Measurements from ENCODE around the gene CCDC69.

The CCDC69 gene

DNA sequence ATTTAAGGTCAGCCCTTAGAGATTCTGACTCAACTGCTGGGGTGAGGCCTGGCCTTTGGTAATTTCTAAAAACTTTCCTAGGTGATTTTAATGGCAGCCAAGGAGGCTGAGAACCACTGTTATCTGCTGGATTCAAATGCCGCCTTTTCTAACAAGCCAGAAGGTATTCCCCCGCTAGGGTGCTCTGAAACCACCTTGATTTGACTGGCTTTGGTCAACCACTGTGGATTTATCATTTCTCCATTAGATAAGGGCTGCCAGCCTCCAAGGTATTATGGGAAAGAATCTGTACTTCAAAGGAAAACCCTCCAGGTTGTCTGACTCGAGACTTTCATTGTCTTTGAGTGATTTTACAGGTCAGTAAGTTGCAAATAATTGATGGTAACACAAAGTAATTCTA, 70.6 kb downstream of the CCDC69 start:
- peak overlapping the region; percentile 94 for H3K4me3 ChIP-seq (ENCODE audit: low read depth, low read length)
- TF ChIP-seq, protein P1, sequence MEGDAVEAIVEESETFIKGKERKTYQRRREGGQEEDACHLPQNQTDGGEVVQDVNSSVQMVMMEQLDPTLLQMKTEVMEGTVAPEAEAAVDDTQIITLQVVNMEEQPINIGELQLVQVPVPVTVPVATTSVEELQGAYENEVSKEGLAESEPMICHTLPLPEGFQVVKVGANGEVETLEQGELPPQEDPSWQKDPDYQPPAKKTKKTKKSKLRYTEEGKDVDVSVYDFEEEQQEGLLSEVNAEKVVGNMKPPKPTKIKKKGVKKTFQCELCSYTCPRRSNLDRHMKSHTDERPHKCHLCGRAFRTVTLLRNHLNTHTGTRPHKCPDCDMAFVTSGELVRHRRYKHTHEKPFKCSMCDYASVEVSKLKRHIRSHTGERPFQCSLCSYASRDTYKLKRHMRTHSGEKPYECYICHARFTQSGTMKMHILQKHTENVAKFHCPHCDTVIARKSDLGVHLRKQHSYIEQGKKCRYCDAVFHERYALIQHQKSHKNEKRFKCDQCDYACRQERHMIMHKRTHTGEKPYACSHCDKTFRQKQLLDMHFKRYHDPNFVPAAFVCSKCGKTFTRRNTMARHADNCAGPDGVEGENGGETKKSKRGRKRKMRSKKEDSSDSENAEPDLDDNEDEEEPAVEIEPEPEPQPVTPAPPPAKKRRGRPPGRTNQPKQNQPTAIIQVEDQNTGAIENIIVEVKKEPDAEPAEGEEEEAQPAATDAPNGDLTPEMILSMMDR (IDR thresholded peaks at IDR 0.05; ENCODE audit: insufficient read depth, low read depth, low read length, missing control alignments), result no peak

GRCh38 chr5:151151793-151152192, 72.1 kb downstream of the CCDC69 start:
- H3K4me3 ChIP-seq (ENCODE audit: low read depth, low read length), result peak overlapping the region; percentile 94
- peak; percentile 80 for DNase-seq (ENCODE audit: low read depth)
- TF ChIP-seq, protein P1 (IDR thresholded peaks at IDR 0.05; ENCODE audit: insufficient read depth, low read depth, low read length, missing control alignments), result no peak

More for the DNA sequence above, 70.6 kb downstream of the CCDC69 start:
- peak; percentile 63 for DNase-seq (ENCODE audit: low read depth)

GRCh38 chr5:151151263-151151660, 72.6 kb downstream of the CCDC69 start:
- TF ChIP-seq, protein P1 (IDR thresholded peaks at IDR 0.05; ENCODE audit: insufficient read depth, low read depth, low read length, missing control alignments), result no peak
- peak overlapping the region; percentile 38 for H3K4me3 ChIP-seq (ENCODE audit: low read depth, low read length)

GRCh38 chr5:151150471-151151262, 73.2 kb downstream of the CCDC69 start:
- peak overlapping the region; percentile 38 for H3K4me3 ChIP-seq (ENCODE audit: low read depth, low read length)
- DNase-seq (ENCODE audit: low read depth), result peak; percentile 82
- TF ChIP-seq, protein P1 (IDR thresholded peaks at IDR 0.05; ENCODE audit: insufficient read depth, low read depth, low read length, missing control alignments), result no peak

More at GRCh38 chr5:151151263-151151660, 72.6 kb downstream of the CCDC69 start:
- peak; percentile 38 for DNase-seq (ENCODE audit: low read depth)

DNA sequence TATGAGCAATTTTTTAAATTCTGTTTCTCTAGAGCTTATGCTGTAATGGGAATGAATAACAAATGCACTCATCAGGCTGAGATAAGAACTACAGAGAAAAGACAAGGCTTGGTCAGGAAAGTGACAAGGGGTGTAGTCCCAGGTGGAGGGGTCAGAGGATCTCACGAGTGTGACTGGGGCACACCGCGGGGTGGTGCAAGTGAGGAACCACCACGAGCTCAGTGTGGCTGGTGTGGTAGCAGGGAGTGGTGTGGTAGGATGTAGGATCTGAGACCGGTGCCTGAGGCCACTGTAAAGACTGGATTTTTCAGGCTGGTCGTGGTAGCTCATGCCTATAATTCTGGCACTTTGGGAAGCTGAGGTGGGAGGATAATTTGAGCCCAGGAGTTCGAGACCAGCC, 75.3 kb downstream of the CCDC69 start:
- TF ChIP-seq, protein P1 (IDR thresholded peaks at IDR 0.05; ENCODE audit: insufficient read depth, low read depth, low read length, missing control alignments), result no peak
- no peak overlapping the region for H3K4me3 ChIP-seq (ENCODE audit: low read depth, low read length)
- no peak for DNase-seq (ENCODE audit: low read depth)

DNA sequence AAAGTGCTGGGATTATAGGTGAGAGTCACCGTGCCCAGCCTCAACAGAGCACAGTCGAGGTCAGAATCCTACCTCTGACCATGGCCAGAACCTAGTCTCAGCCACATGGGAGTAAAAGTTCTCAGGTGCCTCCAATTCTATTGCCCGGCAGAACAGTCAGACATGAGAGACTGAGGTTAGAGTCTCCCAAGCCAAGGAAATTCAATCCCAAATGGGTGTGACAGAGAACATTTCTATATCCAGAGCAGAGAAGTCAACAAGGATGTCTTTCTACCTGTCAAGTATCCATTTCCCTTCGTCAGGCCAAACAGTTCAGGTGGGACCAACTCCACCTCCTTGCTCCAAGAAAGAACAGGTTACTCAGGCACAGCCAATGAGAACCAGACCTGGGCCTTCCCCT, 76.9 kb downstream of the CCDC69 start:
- TF ChIP-seq, protein P1 (IDR thresholded peaks at IDR 0.05; ENCODE audit: insufficient read depth, low read depth, low read length, missing control alignments), result no peak
- H3K4me3 ChIP-seq (ENCODE audit: low read depth, low read length), result no peak overlapping the region
- DNase-seq (ENCODE audit: low read depth), result no peak
